Trophoblast cell (in vitro differentiated cells and primary cell): ENCODE results near the gene FAM9C.

Experiments
- DNase-seq, 2 donors: peaks; one replicate each; pipeline ENCODE4 v3.0.0-alpha.2; 2016
- H2AFZ ChIP-seq: 2 replicates; pipeline ENCODE4 v1.6.1; 2013; ENCODE audit warnings: low read length, moderate library complexity, mild to moderate bottlenecking; ENCODE audit not compliant: insufficient read depth, poor library complexity
- H2AK5ac ChIP-seq: 2 replicates; pipeline ENCODE4 v1.6.1; 2013; ENCODE audit warnings: mild to moderate bottlenecking, low read length
- H2BK120ac ChIP-seq: 2 replicates; pipeline ENCODE4 v1.6.1; 2013; ENCODE audit warnings: low read length, mild to moderate bottlenecking, moderate library complexity; ENCODE audit not compliant: insufficient read depth, poor library complexity
- H2BK12ac ChIP-seq: 2 replicates; pipeline ENCODE4 v1.6.1; 2013; ENCODE audit warnings: mild to moderate bottlenecking, low read length, moderate library complexity
- H2BK5ac ChIP-seq: 2 replicates; pipeline ENCODE4 v1.6.1; 2013; ENCODE audit warnings: low read length, low read depth, moderate library complexity, mild to moderate bottlenecking; ENCODE audit not compliant: poor library complexity
- H3K14ac ChIP-seq: 2 replicates; pipeline ENCODE4 v1.6.1; 2013; ENCODE audit warnings: mild to moderate bottlenecking, low read length
- H3K18ac ChIP-seq: 2 replicates; pipeline ENCODE4 v1.6.1; 2013; ENCODE audit warnings: mild to moderate bottlenecking, low read length
- H3K23ac ChIP-seq: 2 replicates; pipeline ENCODE4 v1.6.1; 2013; ENCODE audit warnings: low read length
- H3K27ac ChIP-seq: 2 replicates; pipeline ENCODE4 v1.5.1; 2013; ENCODE audit warnings: low read depth, mild to moderate bottlenecking, inconsistent platforms, low read length, moderate library complexity
- H3K27me3 ChIP-seq: 2 replicates; pipeline ENCODE4 v1.6.1; 2013; ENCODE audit warnings: inconsistent platforms, mild to moderate bottlenecking, low read length, moderate library complexity; ENCODE audit not compliant: insufficient read depth
- H3K36me3 ChIP-seq, 2 experiments: 1 replicate in 1 of 2; 2 replicates in 1 of 2; pipeline ENCODE4 v1.6.1; 2013; ENCODE audit warnings: low read length in 2 of 2, mild to moderate bottlenecking in 2 of 2, moderate library complexity in 1 of 2; ENCODE audit not compliant: insufficient read depth in 2 of 2, control insufficient read depth in 1 of 2
- H3K4ac ChIP-seq: 2 replicates; pipeline ENCODE4 v1.6.1; 2013; ENCODE audit warnings: low read depth, mild to moderate bottlenecking, low read length, moderate library complexity
- H3K4me1 ChIP-seq, 2 experiments: 1 replicate in 1 of 2; 2 replicates in 1 of 2; pipeline ENCODE4 v1.6.1; 2013; ENCODE audit warnings: low read length in 2 of 2, mild to moderate bottlenecking in 2 of 2, moderate library complexity in 1 of 2; ENCODE audit not compliant: insufficient read depth in 2 of 2, control insufficient read depth in 1 of 2
- H3K4me2 ChIP-seq: 2 replicates; pipeline ENCODE4 v1.6.1; 2013; ENCODE audit warnings: inconsistent platforms, mild to moderate bottlenecking, low read length, moderate library complexity
- H3K4me3 ChIP-seq: 2 replicates; pipeline ENCODE4 v1.5.1; 2013; ENCODE audit warnings: mild to moderate bottlenecking, low read depth, low read length, inconsistent platforms
- H3K79me1 ChIP-seq: one replicate; pipeline ENCODE4 v1.6.1; 2013; ENCODE audit warnings: low read length
- H3K79me2 ChIP-seq: 2 replicates; pipeline ENCODE4 v1.6.1; 2013; ENCODE audit warnings: low read length, mild to moderate bottlenecking; ENCODE audit not compliant: control insufficient read depth, insufficient read depth, poor library complexity
- H3K9ac ChIP-seq: 2 replicates; pipeline ENCODE4 v1.6.1; 2013; ENCODE audit warnings: mild to moderate bottlenecking, low read length
- H3K9me3 ChIP-seq: 2 replicates; pipeline ENCODE4 v1.6.1; 2013; ENCODE audit warnings: low read depth, mild to moderate bottlenecking, control low read depth, inconsistent platforms, low read length; ENCODE audit not compliant: insufficient read depth
- H4K12ac ChIP-seq: 2 replicates; pipeline ENCODE4 v1.6.1; 2013; ENCODE audit warnings: low read depth, mild to moderate bottlenecking, low read length, moderate library complexity
- H4K8ac ChIP-seq: 2 replicates; pipeline ENCODE4 v1.6.1; 2013; ENCODE audit warnings: low read depth, mild to moderate bottlenecking, low read length, moderate library complexity
- H4K91ac ChIP-seq: one replicate; pipeline ENCODE4 v1.6.1; 2013; ENCODE audit warnings: low read depth, mild to moderate bottlenecking, low read length, moderate library complexity
- WGBS: extraction: QIAGEN DNeasy Blood & Tissue Kit; methylation state at CpG from one replicate; pipeline ENCODE4 v1.1.7; 2013; ENCODE audit warnings: missing lambda C conversion rate; ENCODE audit not compliant: insufficient read length, insufficient coverage; ENCODE audit errors: extremely low coverage; 5-methylcytosine and 5-hydroxymethylcytosine counted together

FAM9C gene

GRCh38 chrX:13008851-13009250 lies 35.6 kb downstream of the FAM9C start:
- Histone ChIP-seq H2BK12ac (no peak overlapping the region), H4K12ac (no peak overlapping the region), H3K79me1 (no peaks in the 10 kb centered on the region), H2AFZ (no peak overlapping the region), H3K4ac (no peak overlapping the region), H3K4me3 (no peak overlapping the region), H3K14ac (no peak overlapping the region), H3K27ac (no peak overlapping the region), H4K8ac (no peak overlapping the region), H3K79me2 (no peaks in the 10 kb centered on the region), H3K36me3 (no peaks in the 10 kb centered on the region), H2BK120ac (no peak overlapping the region), H3K18ac (no peak overlapping the region), H3K9me3 (no peaks in the 10 kb centered on the region), H2BK5ac (no peak overlapping the region), H3K4me1 (peaks cover 0 to 2% of the 10 kb centered on the region in 2 experiments), H4K91ac (no peak overlapping the region), H3K9ac (no peak overlapping the region), H3K27me3 (no peaks in the 10 kb centered on the region), H3K23ac (no peak overlapping the region), H2AK5ac (no peak overlapping the region), H3K4me2 (no peak overlapping the region)
- DNase-seq = no peak
- WGBS = no CpG with 5 or more reads among the region's 3 CpGs

GRCh38 chrX:13008189-13008533 lies 36.3 kb downstream of the FAM9C start:
- H3K4me1 ChIP-seq = no peaks in the 10 kb centered on the region
- no peak overlapping the region for H3K18ac ChIP-seq
- no peaks in the 10 kb centered on the region for H3K9me3 ChIP-seq
- no peak overlapping the region for H2AFZ ChIP-seq
- no peak overlapping the region for H3K4me2 ChIP-seq
- WGBS = no CpG with 5 or more reads among the region's 2 CpGs
- H2BK120ac ChIP-seq = no peak overlapping the region
- no peak overlapping the region for H3K27ac ChIP-seq
- no peak overlapping the region for H4K91ac ChIP-seq
- no peak overlapping the region for H2BK5ac ChIP-seq
- no peak overlapping the region for H3K9ac ChIP-seq
- H3K4ac ChIP-seq = no peak overlapping the region
- no peak overlapping the region for H3K14ac ChIP-seq
- no peaks in the 10 kb centered on the region for H3K36me3 ChIP-seq
- no peak overlapping the region for H4K8ac ChIP-seq
- H2AK5ac ChIP-seq = no peak overlapping the region
- no peak overlapping the region for H3K23ac ChIP-seq
- no peaks in the 10 kb centered on the region for H3K27me3 ChIP-seq
- no peaks in the 10 kb centered on the region for H3K79me1 ChIP-seq
- H2BK12ac ChIP-seq = no peak overlapping the region
- no peak overlapping the region for H3K4me3 ChIP-seq
- no peak for DNase-seq
- H3K79me2 ChIP-seq = no peaks in the 10 kb centered on the region
- no peak overlapping the region for H4K12ac ChIP-seq

GRCh38 chrX:13007519-13008188 lies 36.8 kb downstream of the FAM9C start:
- Histone ChIP-seq H4K91ac (no peak overlapping the region), H2AK5ac (no peak overlapping the region), H3K18ac (no peak overlapping the region), H3K14ac (no peak overlapping the region), H3K9me3 (no peaks in the 10 kb centered on the region), H2BK5ac (no peak overlapping the region), H3K23ac (no peak overlapping the region), H3K36me3 (no peaks in the 10 kb centered on the region), H3K4me1 (no peaks in the 10 kb centered on the region), H3K4me2 (no peak overlapping the region), H4K12ac (no peak overlapping the region), H4K8ac (no peak overlapping the region), H2BK120ac (no peak overlapping the region), H3K27me3 (no peaks in the 10 kb centered on the region), H3K4ac (no peak overlapping the region), H3K79me1 (no peaks in the 10 kb centered on the region), H3K27ac (no peak overlapping the region), H3K9ac (no peak overlapping the region), H2BK12ac (no peak overlapping the region), H3K4me3 (no peak overlapping the region), H3K79me2 (no peaks in the 10 kb centered on the region), H2AFZ (no peak overlapping the region)
- no peak for DNase-seq
- no CpG with 5 or more reads among the region's 2 CpGs for WGBS

GRCh38 chrX:13005661-13006473 lies 38.6 kb downstream of the FAM9C start:
- no peak overlapping the region for H4K91ac ChIP-seq
- no peaks in the 10 kb centered on the region for H3K9me3 ChIP-seq
- H3K27ac ChIP-seq = no peak overlapping the region
- no peak overlapping the region for H2AFZ ChIP-seq
- no peak overlapping the region for H2AK5ac ChIP-seq
- no peak overlapping the region for H2BK120ac ChIP-seq
- H3K27me3 ChIP-seq = no peaks in the 10 kb centered on the region
- H3K4me3 ChIP-seq = no peak overlapping the region
- H2BK12ac ChIP-seq = no peak overlapping the region
- H3K18ac ChIP-seq = no peak overlapping the region
- no peak overlapping the region for H3K4me2 ChIP-seq
- H3K36me3 ChIP-seq = no peaks in the 10 kb centered on the region
- no peak overlapping the region for H2BK5ac ChIP-seq
- no peak overlapping the region for H3K4ac ChIP-seq
- no peak for DNase-seq
- H3K79me1 ChIP-seq = no peaks in the 10 kb centered on the region
- no peaks in the 10 kb centered on the region for H3K79me2 ChIP-seq
- H4K12ac ChIP-seq = no peak overlapping the region
- no peaks in the 10 kb centered on the region for H3K4me1 ChIP-seq
- no CpG with 5 or more reads among the region's 9 CpGs for WGBS
- H3K9ac ChIP-seq = no peak overlapping the region
- no peak overlapping the region for H4K8ac ChIP-seq
- H3K14ac ChIP-seq = no peak overlapping the region
- no peak overlapping the region for H3K23ac ChIP-seq
